Measurements from ENCODE around the gene RRAS2.

- no peak for TF ChIP-seq CTCF (IDR thresholded peaks at IDR 0.05)
- no peak for TF ChIP-seq POLR2A (IDR thresholded peaks at IDR 0.05)
Observed at GRCh38 chr11:14244926-14245325, 114.1 kb downstream of the RRAS2 start.

All from transverse colon (tissue), 3 donors.